Cardiac muscle cell (in vitro differentiated cells and primary cell): ENCODE results near the gene USP2. TPM values are rescaled to one million over a fixed set of nuclear protein-coding genes. Genes with fewer than 3 reads are reported as not detected.

Experiments used
- DNase-seq, 2 donors: peaks; one replicate each; pipeline versions ENCODE4 v3.0.0 to v3.0.0-alpha.2; 2010 to 2017; ENCODE audit warnings: low read depth in 1 of 2, low spot score in 1 of 2
- H3K27ac ChIP-seq: fragments of 200-600 bp; sonication (generic); 2 replicates; pipeline ENCODE4 v1.5.1; 2016
- H3K27me3 ChIP-seq: fragments of 200-600 bp; sonication (generic); 2 replicates; pipeline ENCODE4 v1.6.0; 2016; ENCODE audit warnings: control low read depth
- H3K36me3 ChIP-seq: fragments of 200-600 bp; sonication (generic); 2 replicates; pipeline ENCODE4 v1.5.1; 2016; ENCODE audit warnings: control low read depth
- H3K4me1 ChIP-seq: fragments of 200-600 bp; sonication (generic); 2 replicates; pipeline ENCODE4 v1.8.1; 2017; ENCODE audit warnings: low read depth, mild to moderate bottlenecking, mixed run types
- H3K4me3 ChIP-seq: fragments of 200-600 bp; sonication (generic); 2 replicates; pipeline ENCODE4 v1.5.1; 2016; ENCODE audit warnings: mild to moderate bottlenecking
- H3K9me3 ChIP-seq: fragments of 200-600 bp; sonication (generic); 2 replicates; pipeline ENCODE4 v1.5.1; 2017; ENCODE audit warnings: low read depth, mild to moderate bottlenecking, control low read depth
- CTCF ChIP-seq: IDR thresholded peaks from 2 replicates; pipeline ENCODE4 v1.5.1; 2012; ENCODE audit warnings: low read depth, mild to moderate bottlenecking, low read length
- polyA plus RNA-seq: library from polyadenylated mRNA; unstranded; fragments of >200 nt; fragmentation: Nextera tagmentation; extraction: Ambion mirVana; gene quantifications from 2 replicates; pipeline ENCODE4 v1.2.1, GENCODE V29; 2016
- total RNA-seq: library from RNA; depleted of rRNA; stranded (reverse); fragments of >200 nt; gene quantifications from 2 replicates; pipeline ENCODE4 v1.2.3, GENCODE V29; 2016

The USP2 gene
- 28.3 and 39.0 TPM in 2 replicates for total RNA-seq
- polyA plus RNA-seq: 36.5 and 44.1 TPM in 2 replicates

GRCh38 chr11:119381181-119381988 lies at the start of gene USP2:
USP2 (minus strand) TSS chr11:119381690; CDS start chr11:119373480, 8,210 bp downstream.
- Histone ChIP-seq H3K27ac (peak within 1 kb of the TSS; percentile 76), H3K4me1 (peaks cover 40% of the 10 kb centered on the region), H3K4me3 (peak within 1 kb of the TSS; percentile 50), H3K9me3 (no peaks in the 10 kb centered on the region), H3K36me3 (no peaks in the 10 kb centered on the region), H3K27me3 (peaks cover 12% of the 10 kb centered on the region)
- TF ChIP-seq CTCF: peak; percentile 87
- peak; percentile 97 to 99 for DNase-seq

GRCh38 chr11:119427279-119427678 lies 45.8 kb upstream of the USP2 start:
- H3K9me3 ChIP-seq: no peaks in the 10 kb centered on the region
- peaks cover 14% of the 10 kb centered on the region for H3K27me3 ChIP-seq
- peaks cover 5% of the 10 kb centered on the region for H3K4me1 ChIP-seq
- no peak overlapping the region for H3K27ac ChIP-seq
- DNase-seq: peak in 1 of 2 donors; percentile 64
- H3K36me3 ChIP-seq: no peaks in the 10 kb centered on the region
- no peak overlapping the region for H3K4me3 ChIP-seq
- TF ChIP-seq CTCF: no peak

GRCh38 chr11:119426142-119426541 lies 44.7 kb upstream of the USP2 start:
- H3K27me3 ChIP-seq: peaks cover 25% of the 10 kb centered on the region
- no peak for TF ChIP-seq CTCF

GRCh38 chr11:119424775-119425174 lies 43.3 kb upstream of the USP2 start:
- peaks cover 10% of the 10 kb centered on the region for H3K4me1 ChIP-seq
- H3K36me3 ChIP-seq: no peaks in the 10 kb centered on the region
- no peak for TF ChIP-seq CTCF
- H3K27ac ChIP-seq: no peak overlapping the region
- H3K4me3 ChIP-seq: no peak overlapping the region
- peaks cover 33% of the 10 kb centered on the region for H3K27me3 ChIP-seq
- no peaks in the 10 kb centered on the region for H3K9me3 ChIP-seq
- DNase-seq: peak in 1 of 2 donors; percentile 24

More at GRCh38 chr11:119426142-119426541, 44.7 kb upstream of the USP2 start:
- DNase-seq: no peak
- peaks cover 10% of the 10 kb centered on the region for H3K4me1 ChIP-seq
- no peak overlapping the region for H3K27ac ChIP-seq
- no peak overlapping the region for H3K4me3 ChIP-seq
- no peaks in the 10 kb centered on the region for H3K36me3 ChIP-seq
- H3K9me3 ChIP-seq: no peaks in the 10 kb centered on the region

- Histone ChIP-seq H3K4me1 (peaks cover 10% of the 10 kb centered on the region), H3K4me3 (no peak overlapping the region), H3K27me3 (peaks cover 33% of the 10 kb centered on the region), H3K9me3 (no peaks in the 10 kb centered on the region), H3K27ac (no peak overlapping the region), H3K36me3 (no peaks in the 10 kb centered on the region)
- no peak for TF ChIP-seq CTCF
- no peak for DNase-seq
These were observed 42.8 kb upstream of the USP2 start for GRCh38 chr11:119424276-119424675.
